Left lung (tissue), 10 donors: Measurements from ENCODE around the gene SEC14L1. TPM values are rescaled to one million over a fixed set of nuclear protein-coding genes. Genes with fewer than 3 reads are reported as not detected.

ENCODE experiments used
- ATAC-seq: fragments of 200-7000 bp; cut with Tn5 transposase; one replicate; pipeline ENCODE4 v1.9.1; 2020; ENCODE audit warnings: moderate library complexity
- DNase-seq, 4 donors: peaks; one replicate each; pipeline ENCODE4 v3.0.0-alpha.2; 2013 to 2020
- H3K27ac ChIP-seq, 2 donors: fragments of 200-600 bp; sonication (generic) in 1 of 2; one replicate each; pipeline versions ENCODE4 v1.5.0 to v1.8.0; 2020 to 2021
- H3K27me3 ChIP-seq, 2 donors: fragments of 200-600 bp; sonication (generic) in 1 of 2; one replicate each; pipeline versions ENCODE4 v1.5.0 to v1.8.0; 2020 to 2021
- H3K36me3 ChIP-seq, 2 donors: fragments of 200-600 bp; sonication (generic) in 1 of 2; one replicate each; pipeline versions ENCODE4 v1.5.0 to v1.8.0; 2020 to 2021
- H3K4me1 ChIP-seq, 2 donors: fragments of 200-600 bp; one replicate each; pipeline ENCODE4 v1.8.0; 2021
- H3K4me3 ChIP-seq, 2 donors: fragments of 200-600 bp; sonication (generic) in 1 of 2; one replicate each; pipeline versions ENCODE4 v1.5.0 to v1.8.0; 2020 to 2021; ENCODE audit warnings: mild to moderate bottlenecking in 1 of 2
- H3K9me3 ChIP-seq, 2 donors: fragments of 200-600 bp; sonication (generic) in 1 of 2; one replicate each; pipeline versions ENCODE4 v1.5.0 to v1.8.0; 2020 to 2021
- intact Hi-C, 2 donors: fragments of 100-400 bp; cut with DNase I; formaldehyde crosslinking; loops; one replicate each; pipeline versions ENCODE4 v1.11.2 to v1.14.2; 2022
- polyA plus RNA-seq, 6 donors: library from polyadenylated mRNA; unstranded; fragments of 120-200 nt; gene quantifications; one replicate each; pipeline ENCODE4 v1.2.1, GENCODE V29; 2013; ENCODE audit not compliant: insufficient read length in 6 of 6
- total RNA-seq, 2 donors: library from RNA; stranded (reverse); fragmentation: NEBNext Ultra II Directional; extraction: Animal tissue kit (Norgen Biotek cat#: 25700); gene quantifications; one replicate each; pipeline ENCODE4 v1.2.1, GENCODE V29; 2021
- TF ChIP-seq, protein P1 (sequence below), 2 donors: fragments of 200-600 bp; sonication (generic) in 1 of 2; IDR thresholded peaks; one replicate each; pipeline versions ENCODE4 v1.5.0 to v1.8.0; 2021; ENCODE audit warnings: antibody characterized with exemption in 2 of 2
- donor health status: DM: no; HTN: yes; CAD: no.
- donor health status: DM: no; HTN: no; CAD: no.

SEC14L1 gene
- total and polyA plus RNA-seq, 8 donors, result 79.0 to 151 (median 84.5) TPM

DNA sequence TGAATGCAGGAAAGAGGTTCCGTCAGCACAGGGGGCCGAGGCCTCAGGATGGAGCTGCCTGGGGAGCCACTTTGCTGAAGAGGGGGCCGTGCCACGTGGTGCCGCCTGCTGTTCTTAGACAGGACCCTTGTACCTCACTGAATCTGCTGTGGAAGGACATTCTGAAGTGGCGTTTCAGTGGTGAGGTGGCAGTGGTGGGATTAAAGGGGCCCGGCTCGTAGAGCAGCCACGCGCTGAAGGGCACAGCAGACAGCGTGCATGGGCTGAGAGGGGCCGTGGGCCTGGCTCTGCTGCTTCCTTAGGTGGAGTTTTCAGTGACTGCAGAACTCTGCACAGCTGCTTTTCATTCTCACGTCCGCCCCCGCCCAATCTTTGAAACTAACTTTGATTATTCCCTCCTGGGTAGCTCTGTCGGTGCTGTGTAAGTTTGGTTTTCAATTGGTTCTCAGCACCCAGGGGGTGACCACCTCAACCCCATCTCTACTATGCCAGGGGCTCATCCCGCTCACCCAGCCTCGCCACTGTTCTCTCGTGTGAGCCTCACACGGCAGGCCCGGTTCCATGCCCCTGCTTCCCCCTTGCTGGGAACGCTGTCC lies 70.3 kb downstream of the SEC14L1 start:
- TF ChIP-seq, protein P1, sequence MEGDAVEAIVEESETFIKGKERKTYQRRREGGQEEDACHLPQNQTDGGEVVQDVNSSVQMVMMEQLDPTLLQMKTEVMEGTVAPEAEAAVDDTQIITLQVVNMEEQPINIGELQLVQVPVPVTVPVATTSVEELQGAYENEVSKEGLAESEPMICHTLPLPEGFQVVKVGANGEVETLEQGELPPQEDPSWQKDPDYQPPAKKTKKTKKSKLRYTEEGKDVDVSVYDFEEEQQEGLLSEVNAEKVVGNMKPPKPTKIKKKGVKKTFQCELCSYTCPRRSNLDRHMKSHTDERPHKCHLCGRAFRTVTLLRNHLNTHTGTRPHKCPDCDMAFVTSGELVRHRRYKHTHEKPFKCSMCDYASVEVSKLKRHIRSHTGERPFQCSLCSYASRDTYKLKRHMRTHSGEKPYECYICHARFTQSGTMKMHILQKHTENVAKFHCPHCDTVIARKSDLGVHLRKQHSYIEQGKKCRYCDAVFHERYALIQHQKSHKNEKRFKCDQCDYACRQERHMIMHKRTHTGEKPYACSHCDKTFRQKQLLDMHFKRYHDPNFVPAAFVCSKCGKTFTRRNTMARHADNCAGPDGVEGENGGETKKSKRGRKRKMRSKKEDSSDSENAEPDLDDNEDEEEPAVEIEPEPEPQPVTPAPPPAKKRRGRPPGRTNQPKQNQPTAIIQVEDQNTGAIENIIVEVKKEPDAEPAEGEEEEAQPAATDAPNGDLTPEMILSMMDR (IDR thresholded peaks at IDR 0.05), result no peak
- ATAC-seq (no peak), DNase-seq (no peak)
- Histone ChIP-seq H3K27me3 (no peaks in the 10 kb centered on the region), H3K27ac (peak overlapping the region in 1 of 2 donors; percentile 1), H3K9me3 (no peaks in the 10 kb centered on the region), H3K4me3 (no peak overlapping the region), H3K4me1 (peaks cover 0 to 46% of the 10 kb centered on the region in 2 donors), H3K36me3 (peaks cover 3 to 95% of the 10 kb centered on the region in 2 donors)
- intact Hi-C loops, result no loop called here

DNA sequence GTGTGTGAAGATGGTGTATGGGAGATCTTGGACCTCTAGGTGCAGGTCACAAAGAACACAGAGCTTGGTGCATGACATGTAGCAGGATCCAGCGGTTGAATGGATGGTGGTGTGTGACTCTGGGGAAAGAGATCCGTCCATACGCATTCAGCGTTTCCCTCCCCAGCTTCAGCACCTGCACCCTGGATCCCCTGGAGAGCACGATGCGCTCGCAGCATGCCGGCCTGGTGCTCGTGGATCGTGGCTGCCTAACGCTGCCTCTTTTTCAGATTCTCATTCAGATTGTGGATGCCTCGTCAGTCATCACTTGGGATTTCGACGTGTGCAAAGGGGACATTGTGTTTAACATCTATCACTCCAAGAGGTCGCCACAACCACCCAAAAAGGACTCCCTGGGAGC lies 70.9 kb downstream of the SEC14L1 start:
- Histone ChIP-seq H3K9me3 (no peaks in the 10 kb centered on the region), H3K36me3 (peaks cover 3 to 93% of the 10 kb centered on the region in 2 donors), H3K27ac (no peak overlapping the region), H3K4me1 (peaks cover 0 to 39% of the 10 kb centered on the region in 2 donors), H3K27me3 (no peaks in the 10 kb centered on the region), H3K4me3 (no peak overlapping the region)
- DNase-seq (no peak), ATAC-seq (no peak)
- intact Hi-C loops, result no loop called here
- TF ChIP-seq, protein P1 (IDR thresholded peaks at IDR 0.05), result no peak

DNA sequence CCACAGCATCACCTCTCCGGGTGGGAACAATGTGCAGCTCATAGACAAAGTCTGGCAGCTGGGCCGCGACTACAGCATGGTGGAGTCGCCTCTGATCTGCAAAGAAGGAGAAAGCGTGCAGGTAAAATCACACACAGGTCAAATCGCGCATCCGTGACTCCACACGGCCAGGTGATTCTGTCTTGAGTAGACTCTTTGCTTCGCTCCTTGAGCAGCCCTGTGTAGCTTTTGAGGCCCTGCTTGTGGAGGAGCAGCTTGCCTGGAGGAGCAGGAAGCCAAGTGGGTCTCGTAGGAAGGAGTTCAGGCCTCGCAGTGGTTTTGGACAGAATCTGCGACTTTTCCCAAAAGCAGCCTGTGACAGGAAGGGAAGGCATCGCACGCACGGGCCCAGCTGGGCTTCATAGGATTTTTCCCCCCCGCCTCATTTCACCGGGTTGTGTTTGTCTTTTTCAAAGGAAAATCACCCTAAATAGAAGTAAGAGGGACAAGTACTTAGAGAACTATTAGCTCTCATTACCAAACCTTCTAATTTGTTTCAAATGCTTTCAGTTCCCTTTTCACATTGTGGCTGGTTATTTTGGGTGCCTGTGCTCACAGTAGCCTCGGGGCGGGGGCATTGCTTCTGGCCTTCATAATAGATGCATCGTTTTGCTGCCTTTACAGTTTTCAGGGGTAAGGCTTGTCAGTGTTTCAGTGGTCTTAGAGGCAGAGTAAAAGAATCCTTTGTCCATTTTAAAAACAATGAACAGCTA lies 71.5 kb downstream of the SEC14L1 start:
- intact Hi-C loops, result no loop called here
- Histone ChIP-seq H3K4me1 (peaks cover 0 to 34% of the 10 kb centered on the region in 2 donors), H3K27ac (no peak overlapping the region), H3K36me3 (peaks cover 3 to 93% of the 10 kb centered on the region in 2 donors), H3K4me3 (no peak overlapping the region), H3K9me3 (no peaks in the 10 kb centered on the region), H3K27me3 (no peaks in the 10 kb centered on the region)
- ATAC-seq (no peak), DNase-seq (no peak)
- TF ChIP-seq, protein P1 (IDR thresholded peaks at IDR 0.05), result no peak

DNA sequence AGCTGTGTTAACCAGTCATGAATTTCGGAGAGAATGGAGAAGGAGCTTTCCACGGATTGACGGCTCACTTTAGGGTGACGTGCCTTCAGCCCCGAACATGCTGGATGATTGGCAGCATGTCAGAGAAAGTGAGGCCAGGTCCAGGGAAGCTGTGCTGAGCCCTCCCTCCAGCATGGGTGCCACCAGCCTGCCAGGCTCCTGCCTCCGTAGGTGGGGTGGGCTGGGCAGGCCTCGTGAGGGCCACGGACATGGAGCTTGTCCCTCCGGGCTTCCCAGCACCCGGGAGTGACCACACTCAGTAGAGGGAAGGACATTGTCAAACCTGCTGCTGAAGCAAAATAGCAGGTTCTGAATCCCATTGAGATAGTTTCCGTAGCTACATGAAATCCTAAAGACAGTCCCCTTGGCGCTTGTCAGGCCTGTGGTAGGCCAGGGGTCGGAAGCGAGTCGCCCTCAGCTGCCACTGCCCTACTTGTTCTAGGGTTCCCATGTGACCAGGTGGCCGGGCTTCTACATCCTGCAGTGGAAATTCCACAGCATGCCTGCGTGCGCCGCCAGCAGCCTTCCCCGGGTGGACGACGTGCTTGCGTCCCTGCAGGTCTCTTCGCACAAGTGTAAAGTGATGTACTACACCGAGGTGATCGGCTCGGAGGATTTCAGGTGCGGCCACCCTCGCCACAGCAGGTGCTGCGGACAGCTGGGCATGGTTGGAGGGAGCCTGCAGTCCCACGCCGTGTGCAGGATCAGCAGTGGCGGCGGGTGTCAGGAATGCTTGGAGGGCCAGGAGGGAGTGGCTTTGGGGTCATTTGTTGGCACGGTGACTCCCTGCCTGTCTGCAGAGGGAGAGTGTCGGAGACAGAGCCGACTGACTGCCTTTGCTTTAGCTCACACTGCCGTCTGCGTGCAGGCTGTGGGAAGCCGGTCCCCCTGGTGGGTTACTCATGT lies 72.3 kb downstream of the SEC14L1 start:
- DNase-seq (no peak), ATAC-seq (no peak)
- intact Hi-C loops, result no loop called here
- Histone ChIP-seq H3K27ac (no peak overlapping the region), H3K27me3 (no peaks in the 10 kb centered on the region), H3K4me3 (no peak overlapping the region), H3K4me1 (peaks cover 0 to 25% of the 10 kb centered on the region in 2 donors), H3K9me3 (no peaks in the 10 kb centered on the region), H3K36me3 (peaks cover 3 to 93% of the 10 kb centered on the region in 2 donors)
- TF ChIP-seq, protein P1 (IDR thresholded peaks at IDR 0.05), result no peak
